Gastrocnemius medialis (tissue), 4 donors: Measurements from ENCODE around the gene TINAGL1.

Experiments used
- POLR2A ChIP-seq, 2 donors: fragments of 450-650 bp; IDR thresholded peaks; one replicate each; pipeline ENCODE4 v1.6.1; 2017; ENCODE audit warnings: antibody characterized with exemption in 2 of 2, mild to moderate bottlenecking in 2 of 2, moderate library complexity in 2 of 2
- TF ChIP-seq, protein P1 (sequence below), 5 experiments: fragments of 450-650 bp in 3 of 5; fragments of 200-600 bp in 2 of 5; sonication (generic) in 2 of 5; IDR thresholded peaks in 4 of 5; conservative IDR thresholded peaks in 1 of 5; 1 replicate in 4 of 5; 2 replicates in 1 of 5; pipeline ENCODE4 v1.5.1; 2016 to 2019; ENCODE audit warnings: antibody characterized with exemption in 5 of 5, mild to moderate bottlenecking in 3 of 5, moderate library complexity in 3 of 5

DNA sequence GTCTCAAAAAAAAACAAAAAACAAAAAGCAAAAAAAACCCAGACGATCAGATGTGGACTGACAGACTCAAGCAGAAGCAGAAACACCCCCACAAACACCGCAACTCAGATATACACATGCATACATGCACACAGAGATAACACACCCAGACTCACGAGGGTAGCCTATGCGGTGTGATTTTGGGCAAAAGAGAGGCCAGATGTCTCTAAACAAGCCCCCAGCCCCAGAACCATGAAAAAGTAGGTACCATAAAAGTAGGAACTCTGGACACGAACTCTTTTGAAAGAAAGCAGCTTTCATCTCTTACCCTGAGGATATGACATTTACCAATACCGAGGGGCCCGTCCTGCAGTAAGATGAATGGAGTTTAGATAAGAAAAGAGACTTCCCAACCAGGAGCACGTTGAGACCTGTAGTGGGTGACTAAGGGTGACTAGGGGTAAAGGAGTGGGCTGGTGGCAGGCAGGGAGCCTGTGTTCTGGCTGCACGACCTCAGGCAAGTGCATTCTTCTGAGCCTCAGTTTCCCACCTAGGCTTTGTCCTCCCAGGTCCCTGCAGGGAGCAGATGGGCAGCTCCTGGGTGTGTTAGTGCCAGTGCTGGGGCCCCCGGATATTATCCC lies 1.5 kb upstream of the TINAGL1 start:
- TF ChIP-seq, protein P1, sequence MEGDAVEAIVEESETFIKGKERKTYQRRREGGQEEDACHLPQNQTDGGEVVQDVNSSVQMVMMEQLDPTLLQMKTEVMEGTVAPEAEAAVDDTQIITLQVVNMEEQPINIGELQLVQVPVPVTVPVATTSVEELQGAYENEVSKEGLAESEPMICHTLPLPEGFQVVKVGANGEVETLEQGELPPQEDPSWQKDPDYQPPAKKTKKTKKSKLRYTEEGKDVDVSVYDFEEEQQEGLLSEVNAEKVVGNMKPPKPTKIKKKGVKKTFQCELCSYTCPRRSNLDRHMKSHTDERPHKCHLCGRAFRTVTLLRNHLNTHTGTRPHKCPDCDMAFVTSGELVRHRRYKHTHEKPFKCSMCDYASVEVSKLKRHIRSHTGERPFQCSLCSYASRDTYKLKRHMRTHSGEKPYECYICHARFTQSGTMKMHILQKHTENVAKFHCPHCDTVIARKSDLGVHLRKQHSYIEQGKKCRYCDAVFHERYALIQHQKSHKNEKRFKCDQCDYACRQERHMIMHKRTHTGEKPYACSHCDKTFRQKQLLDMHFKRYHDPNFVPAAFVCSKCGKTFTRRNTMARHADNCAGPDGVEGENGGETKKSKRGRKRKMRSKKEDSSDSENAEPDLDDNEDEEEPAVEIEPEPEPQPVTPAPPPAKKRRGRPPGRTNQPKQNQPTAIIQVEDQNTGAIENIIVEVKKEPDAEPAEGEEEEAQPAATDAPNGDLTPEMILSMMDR (IDR thresholded peaks at IDR 0.05 in 4 of 5, conservative IDR thresholded peaks at IDR 0.05 in 1 of 5), result no peak
- TF ChIP-seq POLR2A (IDR thresholded peaks at IDR 0.05), result no peak
